Sigmoid colon (tissue), 3 donors: ENCODE results near the gene LRRC3.

Experiments used
- POLR2A ChIP-seq, 2 donors: fragments of 450-650 bp; IDR thresholded peaks; one replicate each; pipeline ENCODE4 v1.6.1; 2016; ENCODE audit warnings: antibody characterized with exemption in 2 of 2, mild to moderate bottlenecking in 2 of 2, moderate library complexity in 2 of 2
- TF ChIP-seq, protein P1 (sequence below), 4 experiments: fragments of 450-650 bp in 3 of 4; fragments of 200-600 bp in 1 of 4; IDR thresholded peaks; one replicate each; pipeline ENCODE4 v1.5.1; 2016 to 2019; ENCODE audit warnings: antibody characterized with exemption in 4 of 4, mild to moderate bottlenecking in 3 of 4, moderate library complexity in 2 of 4

DNA sequence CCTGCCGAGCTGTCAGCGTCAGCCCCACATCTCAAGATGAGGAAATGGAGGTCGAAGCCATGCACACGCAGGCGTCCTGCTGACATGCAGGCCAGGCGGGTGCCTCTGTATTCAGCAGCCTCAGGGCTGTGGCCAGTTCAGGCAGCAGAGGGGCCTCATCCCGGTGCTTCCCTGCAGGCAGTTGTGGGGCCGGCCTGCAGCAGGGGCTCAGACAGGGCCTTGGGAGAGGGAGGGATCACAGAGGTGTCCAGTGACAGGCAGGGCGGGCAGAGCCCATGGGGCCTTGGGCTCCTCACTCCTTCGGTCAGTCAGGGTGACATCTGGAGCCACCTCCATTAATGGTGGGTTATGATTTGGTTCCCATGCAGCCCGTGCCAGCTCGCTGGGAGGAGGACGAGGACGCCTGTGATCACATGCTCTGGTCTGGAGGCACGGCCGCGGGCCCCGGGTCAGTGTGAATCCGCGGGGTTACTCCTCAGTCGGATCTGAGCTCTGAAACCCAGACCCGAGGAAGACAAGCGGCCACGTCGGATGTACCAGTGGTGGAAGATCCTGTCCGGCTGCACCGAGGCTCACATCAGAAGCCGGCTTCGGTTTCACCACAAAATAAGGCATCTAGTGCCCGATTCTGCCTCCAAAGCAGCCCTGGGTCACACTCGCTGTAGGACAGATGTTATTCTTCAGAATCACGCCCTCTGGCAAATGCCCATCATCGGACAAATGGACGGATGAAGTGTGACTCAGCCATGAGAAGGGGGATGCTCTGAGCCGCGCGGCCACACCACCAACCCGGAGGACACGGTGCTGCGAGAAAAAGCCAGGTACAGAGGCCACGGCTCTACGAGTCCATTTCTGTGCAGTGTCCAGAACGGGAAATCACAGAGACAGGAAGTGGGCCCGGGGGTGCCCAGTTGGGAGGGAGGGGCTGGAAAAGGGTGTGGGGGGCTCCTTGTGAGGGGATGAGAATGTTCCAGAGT lies 51.3 kb downstream of the LRRC3 start:
- TF ChIP-seq, protein P1, sequence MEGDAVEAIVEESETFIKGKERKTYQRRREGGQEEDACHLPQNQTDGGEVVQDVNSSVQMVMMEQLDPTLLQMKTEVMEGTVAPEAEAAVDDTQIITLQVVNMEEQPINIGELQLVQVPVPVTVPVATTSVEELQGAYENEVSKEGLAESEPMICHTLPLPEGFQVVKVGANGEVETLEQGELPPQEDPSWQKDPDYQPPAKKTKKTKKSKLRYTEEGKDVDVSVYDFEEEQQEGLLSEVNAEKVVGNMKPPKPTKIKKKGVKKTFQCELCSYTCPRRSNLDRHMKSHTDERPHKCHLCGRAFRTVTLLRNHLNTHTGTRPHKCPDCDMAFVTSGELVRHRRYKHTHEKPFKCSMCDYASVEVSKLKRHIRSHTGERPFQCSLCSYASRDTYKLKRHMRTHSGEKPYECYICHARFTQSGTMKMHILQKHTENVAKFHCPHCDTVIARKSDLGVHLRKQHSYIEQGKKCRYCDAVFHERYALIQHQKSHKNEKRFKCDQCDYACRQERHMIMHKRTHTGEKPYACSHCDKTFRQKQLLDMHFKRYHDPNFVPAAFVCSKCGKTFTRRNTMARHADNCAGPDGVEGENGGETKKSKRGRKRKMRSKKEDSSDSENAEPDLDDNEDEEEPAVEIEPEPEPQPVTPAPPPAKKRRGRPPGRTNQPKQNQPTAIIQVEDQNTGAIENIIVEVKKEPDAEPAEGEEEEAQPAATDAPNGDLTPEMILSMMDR (IDR thresholded peaks at IDR 0.05), result no peak
- TF ChIP-seq POLR2A (IDR thresholded peaks at IDR 0.05), result no peak
